HEK293T (cell line): ENCODE measurements around the gene OR5K3.

Experiments used
- CTCF ChIA-PET: fragments of 350-600 bp; formaldehyde crosslinking; extraction: SDS; loops from one replicate; lab custom pipeline; 2021; ENCODE audit warnings: antibody characterized with exemption, inconsistent platforms; lab: Yijun Ruan, JAX
- POLR2A ChIA-PET: fragments of 350-600 bp; formaldehyde crosslinking; extraction: SDS; loops from one replicate; lab custom pipeline; 2020; ENCODE audit warnings: antibody characterized with exemption, inconsistent platforms; lab: Yijun Ruan, JAX
- DNase-seq: peaks from one replicate; pipeline ENCODE4 v3.0.0; 2012; ENCODE audit warnings: mixed read lengths; ENCODE audit errors: extremely low spot score
- ARNT ChIP-seq: fragments of 450-650 bp; IDR thresholded peaks from 2 replicates; pipeline ENCODE4 v1.6.1; 2017; ENCODE audit warnings: mild to moderate bottlenecking
- BHLHE40 ChIP-seq: fragments of 450-650 bp; IDR thresholded peaks from 2 replicates; pipeline ENCODE4 v1.6.1; 2016; ENCODE audit warnings: mild to moderate bottlenecking, moderate library complexity, borderline replicate concordance
- CTBP1 ChIP-seq: fragments of 450-650 bp; IDR thresholded peaks from 2 replicates; pipeline ENCODE4 v1.6.1; 2016; ENCODE audit warnings: borderline replicate concordance
- ELF4 ChIP-seq: fragments of 450-650 bp; IDR thresholded peaks from 2 replicates; pipeline ENCODE4 v1.6.1; 2017; ENCODE audit warnings: antibody characterized with exemption
- FOXA1 ChIP-seq: fragments of 450-650 bp; IDR thresholded peaks from 2 replicates; pipeline ENCODE4 v1.6.1; 2016; ENCODE audit warnings: mild to moderate bottlenecking
- FOXK2 ChIP-seq: fragments of 450-650 bp; IDR thresholded peaks from 2 replicates; pipeline ENCODE4 v1.6.1; 2016; ENCODE audit warnings: mild to moderate bottlenecking
- FOXM1 ChIP-seq: fragments of 450-650 bp; IDR thresholded peaks from 2 replicates; pipeline ENCODE4 v1.6.1; 2017; ENCODE audit warnings: mild to moderate bottlenecking, borderline replicate concordance
- HDGF ChIP-seq: fragments of 450-650 bp; IDR thresholded peaks from 2 replicates; pipeline ENCODE4 v1.6.1; 2017; ENCODE audit warnings: antibody characterized with exemption, borderline replicate concordance
- L3MBTL2 ChIP-seq: fragments of 450-650 bp; conservative IDR thresholded peaks from 2 replicates; pipeline ENCODE4 v1.6.1; 2016; ENCODE audit warnings: mild to moderate bottlenecking
- LEF1 ChIP-seq: fragments of 450-650 bp; IDR thresholded peaks from 2 replicates; pipeline ENCODE4 v1.6.1; 2017; ENCODE audit warnings: mild to moderate bottlenecking, borderline replicate concordance
- NFRKB ChIP-seq: fragments of 450-650 bp; IDR thresholded peaks from 2 replicates; pipeline ENCODE4 v1.6.1; 2016; ENCODE audit warnings: mild to moderate bottlenecking, moderate library complexity
- PKNOX1 ChIP-seq: fragments of 450-650 bp; IDR thresholded peaks from 2 replicates; pipeline ENCODE4 v1.6.1; 2016
- SP1 ChIP-seq: fragments of 450-650 bp; IDR thresholded peaks from 2 replicates; pipeline ENCODE4 v1.6.1; 2017
- SUZ12 ChIP-seq: fragments of 450-650 bp; IDR thresholded peaks from 2 replicates; pipeline ENCODE4 v1.6.1; 2016; ENCODE audit warnings: mild to moderate bottlenecking
- ZNF384 ChIP-seq: fragments of 450-650 bp; IDR thresholded peaks from 2 replicates; pipeline ENCODE4 v1.6.1; 2016

The OR5K3 gene

GRCh38 chr3:98359993-98360675 is 30.3 kb upstream of the OR5K3 start:
- CTCF ChIA-PET, result interaction anchor here (0.8 kb wide), 1 partner anchor 175 kb away, joined by 9 read pairs; no protein-coding TSS in a partner anchor
- POLR2A ChIA-PET, result no interaction called here
- DNase-seq, result no peak
- no peak for TF ChIP-seq PKNOX1

GRCh38 chr3:98360681-98361080 is 29.8 kb upstream of the OR5K3 start:
- TF ChIP-seq LEF1 (no peak), HDGF (no peak), BHLHE40 (no peak), ELF4 (no peak), CTBP1 (no peak)
- CTCF ChIA-PET, result interaction anchor here (0.8 kb wide), 1 partner anchor 175 kb away, joined by 9 read pairs; no protein-coding TSS in a partner anchor
- POLR2A ChIA-PET, result no interaction called here
- DNase-seq, result no peak

- TF ChIP-seq FOXM1 (no peak), LEF1 (no peak)
Observed at GRCh38 chr3:98361289-98361688, 29.2 kb upstream of the OR5K3 start.

GRCh38 chr3:98367464-98368246 is 22.8 kb upstream of the OR5K3 start:
- TF ChIP-seq FOXA1 (no peak), PKNOX1 (no peak), SP1 (no peak), SUZ12 (no peak), ARNT (no peak)
- CTCF ChIA-PET, result no interaction called here
- no peak for DNase-seq
- POLR2A ChIA-PET, result no interaction called here

More at GRCh38 chr3:98361289-98361688, 29.2 kb upstream of the OR5K3 start:
- no peak for DNase-seq
- CTCF ChIA-PET, result interaction anchor here (0.8 kb wide), 1 partner anchor 176 kb away, joined by 9 read pairs; no protein-coding TSS in a partner anchor
- POLR2A ChIA-PET, result no interaction called here

- ChIA-PET CTCF (no interaction called here), POLR2A (no interaction called here)
- DNase-seq, result no peak
- no peak for TF ChIP-seq FOXA1
- TF ChIP-seq FOXK2, result no peak
- TF ChIP-seq ELF4, result no peak
- TF ChIP-seq SUZ12, result no peak
- TF ChIP-seq HDGF, result no peak
- no peak for TF ChIP-seq L3MBTL2
- no peak for TF ChIP-seq ARNT
- no peak for TF ChIP-seq LEF1
- TF ChIP-seq SP1, result no peak
- TF ChIP-seq NFRKB, result no peak
- TF ChIP-seq PKNOX1, result no peak
- no peak for TF ChIP-seq CTBP1
- no peak for TF ChIP-seq BHLHE40
- TF ChIP-seq FOXM1, result no peak
- TF ChIP-seq ZNF384, result no peak
Observed at GRCh38 chr3:98371186-98371585, 19.3 kb upstream of the OR5K3 start.

- DNase-seq, result no peak
- CTCF ChIA-PET, result no interaction called here
- POLR2A ChIA-PET, result no interaction called here
- TF ChIP-seq SP1 (no peak), CTBP1 (no peak), L3MBTL2 (no peak), BHLHE40 (no peak), HDGF (no peak), ARNT (no peak), ZNF384 (no peak), LEF1 (no peak), ELF4 (no peak), PKNOX1 (no peak), FOXA1 (no peak)
Observed at GRCh38 chr3:98371853-98372252, 18.6 kb upstream of the OR5K3 start.
